Memory B cell (primary cell): ENCODE results near the gene CHST9.

Experiments
- ATAC-seq: fragments of 150-1000 bp; cut with Tn5 transposase; 2 replicates; pipeline ENCODE4 v1.10.0; 2021; ENCODE audit warnings: low read depth, mild to moderate bottlenecking, moderate library complexity
- DNase-seq, 2 donors: peaks; one replicate each; pipeline ENCODE4 v3.0.0; 2022; ENCODE audit warnings: low spot score in 2 of 2
- H3K27ac Mint-ChIP-seq: one replicate; pipeline ENCODE4 v1.8.0; 2022; ENCODE audit warnings: mild to moderate bottlenecking, moderate library complexity, mixed read lengths
- H3K27me3 Mint-ChIP-seq: one replicate; pipeline ENCODE4 v1.8.0; 2022; ENCODE audit warnings: mixed read lengths
- H3K36me3 Mint-ChIP-seq: one replicate; pipeline ENCODE4 v1.8.0; 2022; ENCODE audit warnings: mild to moderate bottlenecking, mixed read lengths
- H3K4me1 Mint-ChIP-seq: one replicate; pipeline ENCODE4 v1.8.0; 2022; ENCODE audit warnings: mixed read lengths
- H3K4me3 Mint-ChIP-seq: one replicate; pipeline ENCODE4 v1.8.0; 2022; ENCODE audit warnings: mild to moderate bottlenecking, moderate library complexity, mixed read lengths
- H3K9me3 Mint-ChIP-seq: one replicate; pipeline ENCODE4 v1.8.0; 2022; ENCODE audit warnings: mixed read lengths

Gene CHST9

GRCh38 chr18:27142891-27143290 lies 42.2 kb downstream of the CHST9 start:
- no peak for ATAC-seq
- H3K36me3 Mint-ChIP-seq = no peaks in the 10 kb centered on the region
- H3K4me3 Mint-ChIP-seq = no peak overlapping the region
- no peak for DNase-seq
- no peaks in the 10 kb centered on the region for H3K27me3 Mint-ChIP-seq
- no peaks in the 10 kb centered on the region for H3K4me1 Mint-ChIP-seq
- H3K9me3 Mint-ChIP-seq = peaks cover 2% of the 10 kb centered on the region
- H3K27ac Mint-ChIP-seq = no peak overlapping the region

- Mint-ChIP-seq H3K4me3 (no peak overlapping the region), H3K4me1 (no peaks in the 10 kb centered on the region), H3K36me3 (no peaks in the 10 kb centered on the region), H3K9me3 (no peaks in the 10 kb centered on the region), H3K27ac (no peak overlapping the region), H3K27me3 (no peaks in the 10 kb centered on the region)
- DNase-seq = no peak
- ATAC-seq = no peak
Observed at GRCh38 chr18:27141876-27142275, 43.2 kb downstream of the CHST9 start.

- Mint-ChIP-seq H3K36me3 (no peaks in the 10 kb centered on the region), H3K27me3 (no peaks in the 10 kb centered on the region), H3K9me3 (no peaks in the 10 kb centered on the region), H3K4me1 (no peaks in the 10 kb centered on the region), H3K27ac (no peak overlapping the region), H3K4me3 (no peak overlapping the region)
- ATAC-seq = no peak
- no peak for DNase-seq
Observed at GRCh38 chr18:27138079-27138478, 47.0 kb downstream of the CHST9 start.

- Mint-ChIP-seq H3K4me1 (no peaks in the 10 kb centered on the region), H3K36me3 (no peaks in the 10 kb centered on the region), H3K9me3 (no peaks in the 10 kb centered on the region), H3K4me3 (no peak overlapping the region), H3K27ac (no peak overlapping the region), H3K27me3 (no peaks in the 10 kb centered on the region)
- no peak for DNase-seq
- no peak for ATAC-seq
Observed at GRCh38 chr18:27136208-27136535, 48.9 kb downstream of the CHST9 start.

- Mint-ChIP-seq H3K9me3 (no peaks in the 10 kb centered on the region), H3K4me1 (no peaks in the 10 kb centered on the region), H3K27ac (no peak overlapping the region), H3K36me3 (no peaks in the 10 kb centered on the region), H3K27me3 (no peaks in the 10 kb centered on the region), H3K4me3 (no peak overlapping the region)
- ATAC-seq = no peak
- no peak for DNase-seq
Observed at GRCh38 chr18:27135504-27136207, 49.5 kb downstream of the CHST9 start.

GRCh38 chr18:27130065-27130630 lies 55.0 kb downstream of the CHST9 start:
- Mint-ChIP-seq H3K4me1 (no peaks in the 10 kb centered on the region), H3K27ac (no peak overlapping the region), H3K4me3 (no peak overlapping the region), H3K9me3 (no peaks in the 10 kb centered on the region), H3K27me3 (no peaks in the 10 kb centered on the region), H3K36me3 (no peaks in the 10 kb centered on the region)
- DNase-seq (no peak), ATAC-seq (no peak)

- DNase-seq = no peak
- Mint-ChIP-seq H3K27me3 (no peaks in the 10 kb centered on the region), H3K36me3 (no peaks in the 10 kb centered on the region), H3K4me1 (no peaks in the 10 kb centered on the region), H3K27ac (no peak overlapping the region), H3K9me3 (peaks cover 1% of the 10 kb centered on the region), H3K4me3 (no peak overlapping the region)
- no peak for ATAC-seq
Observed at GRCh38 chr18:27124196-27124595, 60.9 kb downstream of the CHST9 start.

GRCh38 chr18:27121108-27121507 lies 64.0 kb downstream of the CHST9 start:
- DNase-seq = no peak
- Mint-ChIP-seq H3K36me3 (no peaks in the 10 kb centered on the region), H3K4me3 (no peak overlapping the region), H3K9me3 (peaks cover 1% of the 10 kb centered on the region), H3K27ac (no peak overlapping the region), H3K4me1 (no peaks in the 10 kb centered on the region), H3K27me3 (no peaks in the 10 kb centered on the region)
- no peak for ATAC-seq

- Mint-ChIP-seq H3K36me3 (no peaks in the 10 kb centered on the region), H3K4me1 (no peaks in the 10 kb centered on the region), H3K27ac (no peak overlapping the region), H3K4me3 (no peak overlapping the region), H3K27me3 (no peaks in the 10 kb centered on the region), H3K9me3 (peaks cover 1% of the 10 kb centered on the region)
- ATAC-seq (no peak), DNase-seq (no peak)
Observed at GRCh38 chr18:27120246-27120645, 64.9 kb downstream of the CHST9 start.

- Mint-ChIP-seq H3K27me3 (no peaks in the 10 kb centered on the region), H3K27ac (no peak overlapping the region), H3K4me1 (no peaks in the 10 kb centered on the region), H3K4me3 (no peak overlapping the region), H3K9me3 (peaks cover 1% of the 10 kb centered on the region), H3K36me3 (no peaks in the 10 kb centered on the region)
- DNase-seq (no peak), ATAC-seq (no peak)
Observed at GRCh38 chr18:27118973-27119372, 66.1 kb downstream of the CHST9 start.

GRCh38 chr18:27114842-27115241 lies 70.3 kb downstream of the CHST9 start:
- no peak overlapping the region for H3K4me3 Mint-ChIP-seq
- H3K9me3 Mint-ChIP-seq = no peaks in the 10 kb centered on the region
- DNase-seq (no peak), ATAC-seq (no peak)
- no peak overlapping the region for H3K27ac Mint-ChIP-seq
- H3K27me3 Mint-ChIP-seq = no peaks in the 10 kb centered on the region
- H3K4me1 Mint-ChIP-seq = no peaks in the 10 kb centered on the region
- no peaks in the 10 kb centered on the region for H3K36me3 Mint-ChIP-seq

- no peak for ATAC-seq
- DNase-seq = no peak
- no peaks in the 10 kb centered on the region for H3K27me3 Mint-ChIP-seq
- H3K4me1 Mint-ChIP-seq = no peaks in the 10 kb centered on the region
- no peak overlapping the region for H3K4me3 Mint-ChIP-seq
- no peak overlapping the region for H3K27ac Mint-ChIP-seq
- no peaks in the 10 kb centered on the region for H3K9me3 Mint-ChIP-seq
- no peaks in the 10 kb centered on the region for H3K36me3 Mint-ChIP-seq
Observed at GRCh38 chr18:27113358-27113757, 71.8 kb downstream of the CHST9 start.

GRCh38 chr18:27110319-27110718 lies 74.8 kb downstream of the CHST9 start:
- DNase-seq (no peak), ATAC-seq (no peak)
- H3K9me3 Mint-ChIP-seq = no peaks in the 10 kb centered on the region
- no peaks in the 10 kb centered on the region for H3K4me1 Mint-ChIP-seq
- no peak overlapping the region for H3K4me3 Mint-ChIP-seq
- no peaks in the 10 kb centered on the region for H3K36me3 Mint-ChIP-seq
- no peaks in the 10 kb centered on the region for H3K27me3 Mint-ChIP-seq
- no peak overlapping the region for H3K27ac Mint-ChIP-seq

- H3K27me3 Mint-ChIP-seq = no peaks in the 10 kb centered on the region
- no peaks in the 10 kb centered on the region for H3K36me3 Mint-ChIP-seq
- ATAC-seq = no peak
- H3K4me1 Mint-ChIP-seq = no peaks in the 10 kb centered on the region
- H3K27ac Mint-ChIP-seq = no peak overlapping the region
- no peak overlapping the region for H3K4me3 Mint-ChIP-seq
- H3K9me3 Mint-ChIP-seq = no peaks in the 10 kb centered on the region
- DNase-seq = no peak
Observed at GRCh38 chr18:27109451-27109850, 75.7 kb downstream of the CHST9 start.

- no peak overlapping the region for H3K4me3 Mint-ChIP-seq
- no peaks in the 10 kb centered on the region for H3K4me1 Mint-ChIP-seq
- no peaks in the 10 kb centered on the region for H3K36me3 Mint-ChIP-seq
- no peaks in the 10 kb centered on the region for H3K27me3 Mint-ChIP-seq
- no peak overlapping the region for H3K27ac Mint-ChIP-seq
- no peak for ATAC-seq
- H3K9me3 Mint-ChIP-seq = peaks cover 1% of the 10 kb centered on the region
- DNase-seq = no peak
Observed at GRCh38 chr18:27108842-27109241, 76.3 kb downstream of the CHST9 start.
